ENCODE results near the gene HOXC6.

The HOXC6 gene

GRCh38 chr12:54032627-54033100 is 4.4 kb downstream of the HOXC6 start, which contains the start of gene HOXC5:
TSS of gene HOXC5 (plus strand) at chr12:54033050. CDS start at chr12:54033123, 73 bp downstream.
- peak; percentile 92 for TF ChIP-seq CTCF (conservative IDR thresholded peaks at IDR 0.05; ENCODE audit: low read depth)
- peak; percentile 82 for DNase-seq (ENCODE audit: low spot score)
- ChIA-PET CTCF (interaction anchor here (0.6 to 2.9 kb wide), 24 partner anchors 9 to 329 kb away, joined by 3 to 28 read pairs (median 4); partner anchors contain the start of genes HOXC10 and HOXC8), POLR2A (ENCODE audit: low non-redundant PET) (no interaction called here)
- no peak within 1 kb of the TSS for H3K27ac ChIP-seq

- no peak for TF ChIP-seq CTCF (conservative IDR thresholded peaks at IDR 0.05; ENCODE audit: low read depth)
- H3K27ac ChIP-seq: no peak overlapping the region
- POLR2A ChIA-PET (ENCODE audit: low non-redundant PET): no interaction called here
- CTCF ChIA-PET: interaction anchor here (0.6 to 2.9 kb wide), 13 partner anchors 9 to 275 kb away, joined by 3 to 28 read pairs (median 5); partner anchors contain the start of genes HOXC10 and HOXC8
- DNase-seq (ENCODE audit: low spot score): no peak
Observed at GRCh38 chr12:54033106-54033979, 5.1 kb downstream of the HOXC6 start.

- H3K27ac ChIP-seq: no peak overlapping the region
- TF ChIP-seq CTCF (conservative IDR thresholded peaks at IDR 0.05; ENCODE audit: low read depth): no peak
- no peak for DNase-seq (ENCODE audit: low spot score)
- ChIA-PET CTCF (interaction anchor here (1.5 kb wide), 1 partner anchor 13 kb away, joined by 4 read pairs; no protein-coding TSS in a partner anchor), POLR2A (ENCODE audit: low non-redundant PET) (no interaction called here)
Observed at GRCh38 chr12:54033980-54034784, 5.9 kb downstream of the HOXC6 start.

DNA sequence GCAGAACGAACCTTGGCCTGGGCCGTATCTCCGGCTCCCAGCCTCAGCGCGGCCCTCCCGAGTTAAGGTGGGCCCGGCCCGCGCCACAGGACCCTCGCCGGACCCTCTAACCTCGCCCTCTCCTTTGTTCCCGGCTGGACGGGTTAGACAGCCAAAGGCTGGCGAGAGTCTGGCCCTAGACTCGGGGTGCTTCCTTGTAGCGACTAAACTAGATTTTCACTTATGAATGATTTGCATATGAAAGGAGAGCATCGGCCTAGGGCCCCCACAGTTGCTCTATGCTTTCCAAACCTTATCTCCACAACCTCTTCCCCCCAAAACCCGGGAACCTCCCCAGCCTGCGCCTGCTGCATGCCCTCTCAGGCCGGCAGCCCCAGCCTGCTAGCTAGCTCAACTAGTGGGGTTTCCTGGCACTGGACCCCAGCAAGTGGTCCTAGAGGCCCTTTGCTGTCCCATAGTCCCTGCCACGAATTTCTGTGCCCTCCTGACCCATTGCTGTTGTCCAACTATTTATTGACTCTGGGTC is 6.6 kb downstream of the HOXC6 start:
- ChIA-PET POLR2A (ENCODE audit: low non-redundant PET) (no interaction called here), CTCF (interaction anchor here (0.6 to 1.5 kb wide), 2 partner anchors 13 to 92 kb away, joined by 3 to 4 read pairs; no protein-coding TSS in a partner anchor)
- no peak overlapping the region for H3K27ac ChIP-seq
- no peak for DNase-seq (ENCODE audit: low spot score)
- no peak for TF ChIP-seq CTCF (conservative IDR thresholded peaks at IDR 0.05; ENCODE audit: low read depth)

- ChIA-PET CTCF (interaction anchor here (0.6 to 1.5 kb wide), 4 partner anchors 14 to 172 kb away, joined by 3 to 4 read pairs (median 3); no protein-coding TSS in a partner anchor), POLR2A (ENCODE audit: low non-redundant PET) (no interaction called here)
- no peak overlapping the region for H3K27ac ChIP-seq
- no peak for DNase-seq (ENCODE audit: low spot score)
- TF ChIP-seq CTCF (conservative IDR thresholded peaks at IDR 0.05; ENCODE audit: low read depth): no peak
Observed at GRCh38 chr12:54035568-54036264, 7.5 kb downstream of the HOXC6 start.
